CD14-positive monocyte (primary cell): ENCODE results near the gene PISD. TPM values are rescaled to one million over a fixed set of nuclear protein-coding genes. Genes with fewer than 3 reads are reported as not detected.
A peak's percentile ranks its signal among the peaks of the same experiment; 100 is the strongest.

Experiments
- DNase-seq, 3 donors: peaks; one replicate each; pipeline ENCODE4 v3.0.0-alpha.2; 2011 to 2022
- H2AFZ ChIP-seq: 2 replicates; pipeline ENCODE4 v1.6.0; 2012; ENCODE audit warnings: mild to moderate bottlenecking, low read depth, low read length, inconsistent platforms; ENCODE audit not compliant: insufficient read depth, poor library complexity, severe bottlenecking
- H3K27ac ChIP-seq, 2 donors: 1 replicate in 1 of 2; 2 replicates in 1 of 2; pipeline ENCODE4 v1.5.1; 2012 to 2013; ENCODE audit warnings: low read length in 2 of 2, control low read depth in 1 of 2, inconsistent platforms in 1 of 2, low read depth in 1 of 2, mild to moderate bottlenecking in 1 of 2
- H3K27me3 ChIP-seq, 2 donors: one replicate each; pipeline versions ENCODE4 v1.6.0 to v1.6.1; 2011 to 2013; ENCODE audit warnings: low read length in 2 of 2; ENCODE audit not compliant: control insufficient read depth in 2 of 2, insufficient read depth in 2 of 2
- H3K36me3 ChIP-seq, 2 donors: replicated peaks in 1 of 2; 1 replicate in 1 of 2; 2 replicates in 1 of 2; pipeline versions ENCODE4 v1.5.1 to v1.6.1; 2012 to 2013; ENCODE audit warnings: low read length in 2 of 2, control low read depth in 1 of 2, inconsistent platforms in 1 of 2, mild to moderate bottlenecking in 1 of 2; ENCODE audit not compliant: insufficient read depth in 2 of 2, control insufficient read depth in 1 of 2
- H3K4me1 ChIP-seq, 2 donors: 1 replicate in 1 of 2; 2 replicates in 1 of 2; pipeline versions ENCODE4 v1.5.1 to v1.6.1; 2012 to 2013; ENCODE audit warnings: low read length in 2 of 2, control low read depth in 1 of 2, inconsistent platforms in 1 of 2, mild to moderate bottlenecking in 1 of 2, moderate library complexity in 1 of 2; ENCODE audit not compliant: insufficient read depth in 2 of 2, control insufficient read depth in 1 of 2
- H3K4me2 ChIP-seq: replicated peaks from 2 replicates; pipeline ENCODE3; 2012; ENCODE audit warnings: low read length, moderate library complexity, mild to moderate bottlenecking; ENCODE audit not compliant: poor library complexity, severe bottlenecking; ENCODE audit errors: extremely low read depth
- H3K4me3 ChIP-seq, 3 experiments: fragments of 200-600 bp in 1 of 3; sonication (generic) in 1 of 3; replicated peaks in 1 of 3; 1 replicate in 2 of 3; 2 replicates in 1 of 3; pipeline ENCODE4 v1.5.1; 2011 to 2013; ENCODE audit warnings: low read length in 3 of 3, mild to moderate bottlenecking in 3 of 3, control low read depth in 2 of 3, low read depth in 2 of 3, inconsistent platforms in 1 of 3, moderate library complexity in 1 of 3
- H3K79me2 ChIP-seq: 2 replicates; pipeline ENCODE4 v1.6.0; 2012; ENCODE audit warnings: mild to moderate bottlenecking, control low read depth, inconsistent platforms, low read length, moderate library complexity; ENCODE audit not compliant: insufficient read depth
- H3K9ac ChIP-seq: 2 replicates; pipeline ENCODE4 v1.6.0; 2017; ENCODE audit warnings: low read length, mild to moderate bottlenecking; ENCODE audit not compliant: insufficient read depth, poor library complexity, severe bottlenecking
- H3K9me3 ChIP-seq, 2 donors: replicated peaks in 1 of 2; 1 replicate in 1 of 2; 2 replicates in 1 of 2; pipeline versions ENCODE4 v1.5.1 to v1.6.1; 2012 to 2013; ENCODE audit warnings: low read length in 2 of 2, control low read depth in 1 of 2; ENCODE audit not compliant: control insufficient read depth in 1 of 2, insufficient read depth in 1 of 2
- H4K20me1 ChIP-seq: 2 replicates; pipeline ENCODE4 v1.6.0; 2012; ENCODE audit warnings: mild to moderate bottlenecking, low read length, control low read depth, moderate library complexity; ENCODE audit not compliant: insufficient read depth
- H3K27ac Mint-ChIP-seq, 7 donors: one replicate each; pipeline ENCODE4 v1.8.0; 2020; ENCODE audit warnings: mild to moderate bottlenecking in 7 of 7, mixed read lengths in 7 of 7, moderate library complexity in 6 of 7, inconsistent platforms in 2 of 7
- H3K27me3 Mint-ChIP-seq, 3 donors: one replicate each; pipeline ENCODE4 v1.8.0; 2021 to 2022; ENCODE audit warnings: low read depth in 3 of 3, mild to moderate bottlenecking in 3 of 3, mixed read lengths in 3 of 3, moderate library complexity in 3 of 3, inconsistent platforms in 1 of 3
- H3K36me3 Mint-ChIP-seq, 2 donors: one replicate each; pipeline ENCODE4 v1.8.0; 2020; ENCODE audit warnings: mixed read lengths in 2 of 2, inconsistent platforms in 1 of 2, mild to moderate bottlenecking in 1 of 2
- H3K4me1 Mint-ChIP-seq: one replicate; pipeline ENCODE4 v1.8.0; 2020; ENCODE audit warnings: mild to moderate bottlenecking, mixed read lengths
- H3K4me3 Mint-ChIP-seq, 2 donors: one replicate each; pipeline ENCODE4 v1.8.0; 2020; ENCODE audit warnings: mild to moderate bottlenecking in 2 of 2, mixed read lengths in 2 of 2, moderate library complexity in 1 of 2
- H3K9me3 Mint-ChIP-seq, 7 donors: one replicate each; pipeline ENCODE4 v1.8.0; 2020 to 2022; ENCODE audit warnings: mixed read lengths in 7 of 7, mild to moderate bottlenecking in 6 of 7, moderate library complexity in 6 of 7, inconsistent platforms in 2 of 7
- WGBS: methylation state at CpG from one replicate; pipeline ENCODE4 v1.1.5; 2013; ENCODE audit warnings: missing lambda C conversion rate; ENCODE audit not compliant: insufficient coverage; 5-methylcytosine and 5-hydroxymethylcytosine counted together
- intact Hi-C, 2 donors: fragments of 100-400 bp; cut with micrococcal nuclease; formaldehyde crosslinking; loops; one replicate each; pipeline versions ENCODE4 v1.15.0 to v1.15.1; 2023
- polyA plus RNA-seq, 3 donors: library from polyadenylated mRNA; depleted of rRNA in 1 of 3; unstranded in 2 of 3; stranded (reverse) in 1 of 3; fragments of 300-500 nt in 2 of 3; fragments of >200 nt in 1 of 3; fragmentation: Illumina TruSeq in 2 of 3; gene quantifications; 1 replicate in 2 of 3; 2 replicates in 1 of 3; pipeline ENCODE4 v1.2.3, GENCODE V29; 2012 to 2021
- TF ChIP-seq, protein P1 (sequence below): fragments of 200-600 bp; IDR thresholded peaks from one replicate; pipeline ENCODE4 v1.8.0; 2022; ENCODE audit warnings: antibody characterized with exemption, mild to moderate bottlenecking

Gene PISD
- polyA plus RNA-seq, 3 donors: 38.1 to 112 (median 45.3) TPM

DNA sequence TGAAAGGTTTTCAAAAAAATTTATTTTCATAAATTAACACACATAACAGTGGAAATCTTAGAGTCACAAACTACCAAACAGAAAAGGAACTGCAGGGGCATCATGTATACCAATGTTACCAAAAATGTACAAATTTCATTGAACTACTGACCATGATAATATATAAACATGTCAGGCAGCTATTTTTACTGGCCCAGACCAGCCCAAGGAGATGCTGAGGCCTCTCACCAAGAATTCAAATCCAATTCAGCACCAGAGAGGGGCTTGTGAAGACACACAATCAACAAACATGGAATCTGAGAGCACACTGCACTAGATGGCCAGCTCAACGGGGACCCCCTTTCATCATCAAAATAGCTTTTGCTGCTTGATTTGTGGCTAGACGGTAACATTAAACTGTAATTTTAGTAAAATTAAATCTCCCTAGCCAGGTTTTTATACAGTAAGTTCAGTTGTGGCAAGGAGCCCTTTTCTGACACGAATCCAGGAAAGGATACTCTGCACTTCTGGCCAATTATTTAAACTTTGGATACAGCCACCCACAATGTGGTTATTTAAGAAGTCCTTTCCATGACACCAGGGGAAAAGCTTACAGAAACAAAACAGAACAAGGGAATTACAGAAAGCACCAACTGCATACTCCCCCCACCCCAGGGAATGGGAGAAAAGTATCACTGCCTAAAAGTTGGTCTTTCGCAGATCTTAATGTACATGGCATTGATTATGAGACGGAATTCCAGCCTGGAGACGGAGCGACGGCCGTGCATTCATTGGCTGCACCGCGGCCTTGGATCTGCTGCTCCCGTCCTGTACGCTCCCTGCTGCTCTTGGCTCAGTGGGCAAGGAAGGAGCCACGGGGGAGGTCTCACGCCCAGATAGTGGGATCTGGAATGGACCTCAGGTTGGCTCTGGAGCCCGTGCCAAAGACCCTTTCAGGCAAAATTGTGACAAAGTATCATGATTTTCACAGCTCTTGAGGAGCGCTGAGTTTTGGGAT lies 19.6 kb upstream of the PISD start:
- Histone ChIP-seq H3K4me2 (no peak overlapping the region), H3K4me3 (no peak overlapping the region), H3K36me3 (peaks cover 37 to 46% of the 10 kb centered on the region in 2 donors), H3K9ac (no peak overlapping the region), H3K9me3 (no peaks in the 10 kb centered on the region), H3K27me3 (no peaks in the 10 kb centered on the region), H3K79me2 (no peaks in the 10 kb centered on the region), H2AFZ (no peak overlapping the region), H4K20me1 (no peaks in the 10 kb centered on the region), H3K27ac (peak overlapping the region in 1 of 2 donors; percentile 2), H3K4me1 (peaks cover 11 to 16% of the 10 kb centered on the region in 2 donors)
- Mint-ChIP-seq H3K27ac (peak overlapping the region in 3 of 7 donors; percentile 13 to 45 (median 28)), H3K4me3 (no peak overlapping the region), H3K4me1 (peaks cover 14% of the 10 kb centered on the region), H3K36me3 (peaks cover 41 to 51% of the 10 kb centered on the region in 2 donors), H3K27me3 (no peaks in the 10 kb centered on the region), H3K9me3 (no peaks in the 10 kb centered on the region)
- DNase-seq: no peak
- TF ChIP-seq, protein P1, sequence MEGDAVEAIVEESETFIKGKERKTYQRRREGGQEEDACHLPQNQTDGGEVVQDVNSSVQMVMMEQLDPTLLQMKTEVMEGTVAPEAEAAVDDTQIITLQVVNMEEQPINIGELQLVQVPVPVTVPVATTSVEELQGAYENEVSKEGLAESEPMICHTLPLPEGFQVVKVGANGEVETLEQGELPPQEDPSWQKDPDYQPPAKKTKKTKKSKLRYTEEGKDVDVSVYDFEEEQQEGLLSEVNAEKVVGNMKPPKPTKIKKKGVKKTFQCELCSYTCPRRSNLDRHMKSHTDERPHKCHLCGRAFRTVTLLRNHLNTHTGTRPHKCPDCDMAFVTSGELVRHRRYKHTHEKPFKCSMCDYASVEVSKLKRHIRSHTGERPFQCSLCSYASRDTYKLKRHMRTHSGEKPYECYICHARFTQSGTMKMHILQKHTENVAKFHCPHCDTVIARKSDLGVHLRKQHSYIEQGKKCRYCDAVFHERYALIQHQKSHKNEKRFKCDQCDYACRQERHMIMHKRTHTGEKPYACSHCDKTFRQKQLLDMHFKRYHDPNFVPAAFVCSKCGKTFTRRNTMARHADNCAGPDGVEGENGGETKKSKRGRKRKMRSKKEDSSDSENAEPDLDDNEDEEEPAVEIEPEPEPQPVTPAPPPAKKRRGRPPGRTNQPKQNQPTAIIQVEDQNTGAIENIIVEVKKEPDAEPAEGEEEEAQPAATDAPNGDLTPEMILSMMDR: no peak
- WGBS: 97% methylated on average over 14 of the region's 17 CpGs
- intact Hi-C loops: no loop called here

DNA sequence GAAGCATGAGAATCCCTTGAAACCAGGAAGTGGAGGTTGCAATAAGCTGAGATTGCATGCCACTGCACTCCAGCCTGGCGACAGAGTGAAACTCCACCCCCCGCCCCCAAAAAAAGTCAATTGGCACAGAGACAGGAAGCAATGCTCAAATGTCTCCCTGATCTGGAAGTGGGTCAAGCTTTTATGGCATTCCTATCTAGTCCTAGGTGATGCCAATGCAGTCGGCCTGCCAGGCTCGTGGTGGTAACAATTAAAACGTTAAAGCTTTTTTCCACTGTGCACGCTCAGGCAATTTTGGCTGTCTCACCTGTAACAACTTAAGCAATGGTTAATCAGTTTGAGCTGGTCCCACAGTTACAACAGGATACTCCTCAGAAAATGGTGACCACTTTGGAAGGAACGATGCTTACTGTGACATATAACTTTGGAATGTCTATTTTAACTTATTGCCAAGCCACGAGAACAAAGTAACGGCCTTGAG lies 18.9 kb upstream of the PISD start:
- Histone ChIP-seq H3K27ac (no peak overlapping the region), H4K20me1 (no peaks in the 10 kb centered on the region), H3K4me3 (no peak overlapping the region), H3K36me3 (peaks cover 32 to 40% of the 10 kb centered on the region in 2 donors), H3K9me3 (no peaks in the 10 kb centered on the region), H3K79me2 (no peaks in the 10 kb centered on the region), H3K27me3 (no peaks in the 10 kb centered on the region), H3K4me1 (peaks cover 17 to 21% of the 10 kb centered on the region in 2 donors), H3K9ac (no peak overlapping the region), H3K4me2 (no peak overlapping the region), H2AFZ (no peak overlapping the region)
- intact Hi-C loops: no loop called here
- peaks cover 36 to 43% of the 10 kb centered on the region in 2 donors for H3K36me3 Mint-ChIP-seq
- no peak overlapping the region for H3K4me3 Mint-ChIP-seq
- peak overlapping the region in 1 of 7 donors; percentile 70 for H3K27ac Mint-ChIP-seq
- TF ChIP-seq, protein P1: no peak
- H3K4me1 Mint-ChIP-seq: peaks cover 21% of the 10 kb centered on the region
- 69% methylated on average over 6 of the region's 9 CpGs for WGBS
- H3K9me3 Mint-ChIP-seq: no peaks in the 10 kb centered on the region
- no peaks in the 10 kb centered on the region for H3K27me3 Mint-ChIP-seq
- peak; percentile 12 to 29 (median 13) for DNase-seq
